GM18502 (cell line): ENCODE data around the gene SCN5A.

ENCODE experiments used
- ATAC-seq: cut with Tn5 transposase; IDR thresholded peaks from one replicate; pipeline ENCODE4 v1.9.1; 2021; ENCODE audit warnings: mild to moderate bottlenecking; ENCODE audit not compliant: unreplicated experiment, poor library complexity

SCN5A gene

DNA sequence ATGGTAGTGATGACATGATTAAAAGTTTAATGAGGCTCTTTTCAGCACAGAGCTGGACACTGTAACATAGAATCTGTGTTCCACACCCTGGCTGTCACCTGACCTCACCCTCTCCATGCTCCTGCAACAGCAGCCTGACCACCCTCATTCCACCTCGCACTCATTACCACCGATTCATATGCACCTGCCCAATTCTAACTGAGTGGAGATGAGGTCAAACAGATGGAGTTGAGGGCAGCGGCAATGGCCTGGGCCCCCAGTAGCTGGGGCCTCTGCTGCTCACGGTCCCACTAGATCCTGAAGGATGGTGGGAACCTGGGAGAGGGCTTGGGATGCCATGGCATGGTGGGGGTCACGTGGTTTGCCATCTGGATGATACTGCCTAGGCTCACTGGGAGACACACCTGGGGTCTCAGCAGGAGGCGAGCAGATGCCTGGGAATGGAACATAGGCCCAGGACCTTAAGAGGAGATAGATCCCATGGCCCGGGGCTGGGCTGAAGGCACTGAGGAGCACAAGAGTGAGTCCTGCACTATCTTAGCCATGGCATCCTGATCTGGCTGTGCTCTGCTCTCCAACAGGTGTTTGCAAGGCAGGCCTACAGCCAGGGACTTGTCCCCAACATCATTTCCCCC, 1.3 kb downstream of the SCN5A start:
- no peak for ATAC-seq

DNA sequence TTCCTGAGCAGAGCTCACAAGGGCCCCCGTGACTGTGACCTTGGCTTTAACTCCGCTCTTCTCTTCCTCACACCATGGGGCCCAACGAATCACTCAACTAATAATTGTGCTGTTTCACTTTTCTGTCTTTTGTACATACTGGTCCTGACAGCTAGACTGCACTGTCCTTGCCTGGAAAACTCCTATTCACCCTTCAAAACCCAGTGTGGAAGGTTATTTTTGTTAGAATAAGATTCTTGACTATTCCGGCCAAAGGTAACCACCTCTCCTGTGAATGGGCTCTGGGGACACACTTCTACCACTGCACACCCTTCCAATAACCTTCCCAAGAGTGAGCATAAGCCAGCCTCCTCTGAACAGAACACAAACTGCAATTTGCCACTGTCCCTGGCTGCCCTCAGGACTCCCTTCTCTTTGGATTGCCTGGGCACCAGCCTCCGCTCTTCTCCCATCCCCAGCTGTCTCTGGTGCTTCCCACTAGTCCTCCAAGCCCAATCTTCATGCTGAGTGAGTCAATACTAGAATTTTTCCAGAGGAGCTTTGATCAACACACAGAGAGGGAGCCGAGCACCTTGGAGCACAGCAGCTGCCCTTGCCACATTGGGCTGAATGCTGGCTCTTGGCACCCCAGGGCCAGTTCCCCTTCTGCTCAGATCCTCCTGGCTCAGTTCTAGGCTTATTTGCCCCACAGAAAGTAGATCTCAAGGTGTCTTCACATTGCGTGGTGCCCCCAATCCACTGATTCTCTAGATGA, 2.1 kb downstream of the SCN5A start:
- ATAC-seq = no peak

DNA sequence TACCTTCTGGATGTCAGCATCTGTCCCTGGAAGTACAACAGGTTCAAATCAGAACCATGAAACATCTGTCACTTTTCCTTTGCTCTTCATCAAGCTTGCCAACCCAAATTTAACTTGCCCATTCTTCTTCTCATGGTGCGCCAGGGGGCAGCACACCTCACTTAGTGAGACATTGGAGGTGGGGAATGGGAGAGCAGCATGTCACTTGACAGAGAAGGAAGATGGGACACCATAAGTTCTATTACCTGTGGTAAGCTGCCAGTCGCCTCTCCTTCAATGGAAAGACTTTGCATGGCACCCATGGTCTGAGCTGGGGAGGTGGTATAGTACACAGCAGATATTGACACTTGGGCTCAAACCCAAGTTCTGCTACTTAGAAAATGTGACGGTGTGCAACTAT, 2.9 kb downstream of the SCN5A start:
- no peak for ATAC-seq

DNA sequence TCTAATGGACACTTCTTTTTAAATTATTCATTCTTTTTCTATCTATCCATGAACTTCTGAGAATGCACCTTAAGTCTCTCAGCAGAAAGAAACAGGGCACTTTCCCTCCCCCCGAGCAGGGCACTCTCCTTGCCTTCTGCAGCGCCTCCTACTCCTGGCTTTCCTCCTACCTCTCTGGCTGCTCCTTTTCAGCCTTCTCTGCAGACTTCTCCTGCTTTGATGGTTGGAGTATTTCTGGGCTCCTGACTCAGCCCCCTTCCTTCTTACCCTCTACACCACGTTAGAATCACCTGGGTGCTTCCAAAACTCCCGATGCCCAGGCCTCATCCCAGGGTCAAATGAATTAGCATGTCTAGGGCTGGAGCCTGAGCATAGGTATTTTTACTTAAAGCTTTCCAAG, 3.4 kb downstream of the SCN5A start:
- no peak for ATAC-seq

DNA sequence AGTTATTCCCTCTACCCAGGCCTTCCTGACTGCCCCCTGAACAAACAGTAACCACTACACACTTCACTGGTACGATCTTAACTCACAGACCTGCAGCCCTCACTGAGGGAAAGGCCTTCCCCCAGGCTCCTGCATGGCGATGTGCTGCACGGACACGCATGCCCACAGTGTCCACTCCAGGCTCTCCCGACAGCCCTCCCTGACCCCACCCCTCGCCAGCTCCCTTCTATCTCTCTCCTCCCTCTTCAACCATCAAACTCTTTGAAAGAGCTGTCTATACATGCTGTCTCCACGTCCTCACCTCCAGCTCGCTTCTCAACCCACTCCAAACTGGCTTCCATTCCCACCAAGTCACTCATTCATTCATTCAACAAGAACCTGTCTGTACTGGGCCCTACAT, 3.9 kb downstream of the SCN5A start:
- ATAC-seq = no peak

DNA sequence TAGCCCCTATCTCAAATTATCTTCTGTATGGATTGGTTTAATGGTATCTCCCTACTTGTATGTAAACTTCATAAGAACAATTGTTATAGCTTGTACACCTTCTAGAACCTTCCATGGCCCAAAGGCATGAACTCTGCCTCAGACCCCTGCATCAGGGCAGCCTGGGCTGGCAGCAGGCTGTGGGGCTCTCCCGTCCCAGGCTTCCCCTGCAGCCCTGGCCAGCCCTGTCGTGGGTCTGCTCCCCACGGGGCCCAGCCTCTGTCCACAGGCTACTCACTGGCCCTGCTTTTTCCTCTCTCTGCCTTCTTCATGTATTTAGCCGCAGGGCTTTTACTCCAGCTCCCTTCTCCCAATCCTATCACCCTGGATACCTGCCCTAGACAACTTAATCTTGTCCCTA, 4.4 kb downstream of the SCN5A start:
- no peak for ATAC-seq

DNA sequence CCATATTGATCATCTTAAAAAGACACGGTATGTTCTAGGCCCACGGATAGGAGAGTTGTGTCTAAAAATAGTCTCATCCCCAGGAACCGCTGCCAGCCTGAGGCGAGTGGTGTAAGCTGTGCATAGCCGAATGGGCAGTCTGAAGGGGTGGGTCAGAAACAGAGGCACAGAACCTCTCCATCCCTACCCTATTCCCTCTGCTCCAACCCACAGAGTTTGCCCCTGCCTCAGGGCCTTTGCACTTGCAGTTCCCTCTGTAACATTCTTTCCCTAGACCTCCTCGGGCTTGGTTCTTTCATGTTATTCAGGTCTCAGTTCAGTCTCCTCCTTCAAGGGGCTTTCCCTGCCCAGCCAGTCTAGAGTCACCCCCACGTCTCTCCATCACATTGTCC, 4.8 kb downstream of the SCN5A start:
- no peak for ATAC-seq

DNA sequence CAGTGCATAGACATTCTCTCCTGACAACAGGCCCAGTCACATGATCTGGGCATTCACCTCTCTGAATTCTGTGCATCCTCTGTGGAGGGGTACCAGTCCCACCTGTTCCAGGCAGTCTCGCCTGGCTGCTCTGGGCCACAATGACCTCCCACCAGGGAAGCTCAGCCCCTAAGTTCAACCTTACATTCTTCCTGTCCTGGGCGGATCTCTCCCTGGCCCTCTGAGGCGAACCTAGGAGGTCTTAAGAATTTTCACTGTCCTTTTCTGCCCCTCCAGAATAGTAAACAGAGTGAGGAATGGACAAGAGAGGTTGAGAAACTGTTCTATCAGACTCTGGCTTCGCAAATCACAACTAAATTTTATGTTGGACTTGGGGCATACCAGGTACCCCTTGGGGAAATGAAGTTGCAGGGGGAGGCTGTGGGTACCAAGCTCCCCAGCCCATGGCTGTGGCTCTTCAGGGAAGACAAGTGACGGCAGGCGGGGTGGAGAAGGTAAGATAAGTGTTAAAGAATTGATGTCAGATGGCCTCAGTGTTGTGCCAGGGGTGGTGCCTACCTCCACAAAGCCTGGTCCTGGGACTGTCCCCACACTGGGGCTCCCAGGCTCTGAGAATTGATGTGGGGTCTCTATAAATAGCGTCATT, 5.3 kb downstream of the SCN5A start:
- ATAC-seq = no peak

DNA sequence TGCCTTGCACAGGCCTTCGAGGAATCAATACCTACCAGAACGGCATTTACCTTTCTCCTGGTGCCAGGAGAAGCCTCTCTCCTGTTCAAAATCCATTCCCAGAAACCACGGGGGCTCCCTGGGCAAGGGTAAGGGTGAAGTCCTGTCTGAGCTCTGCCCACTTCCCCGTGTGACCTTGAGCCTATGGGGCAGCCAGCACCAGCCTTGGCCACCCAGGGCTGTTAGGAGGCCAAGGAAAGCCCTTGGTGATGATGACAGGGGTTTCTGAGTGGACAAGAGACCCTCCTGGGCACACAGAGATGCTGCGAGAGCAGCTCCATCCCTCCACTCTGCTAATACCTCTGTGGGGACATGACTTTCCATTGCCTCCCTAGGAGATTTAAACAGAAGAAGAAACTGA, 5.9 kb downstream of the SCN5A start:
- no peak for ATAC-seq

DNA sequence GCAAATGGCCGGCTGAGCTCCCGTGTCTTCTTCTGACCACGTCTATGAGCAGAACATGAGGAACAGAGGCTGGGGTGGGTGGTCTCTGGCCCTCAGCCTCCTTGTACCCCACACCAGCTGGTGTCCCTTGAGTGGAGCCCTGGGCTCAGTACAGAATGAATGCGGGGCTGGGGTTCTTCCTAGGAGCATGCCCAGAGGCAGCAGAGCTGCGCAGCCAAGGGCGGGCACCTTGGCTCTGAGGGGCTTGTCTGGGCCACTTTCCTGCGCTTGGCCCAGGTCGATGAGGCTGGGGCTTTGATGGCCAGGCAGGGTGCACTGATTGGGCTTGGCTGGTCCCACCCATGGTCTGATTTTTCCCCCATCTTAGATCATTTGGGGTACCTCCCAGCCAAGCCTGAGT, 6.4 kb downstream of the SCN5A start:
- no peak for ATAC-seq

DNA sequence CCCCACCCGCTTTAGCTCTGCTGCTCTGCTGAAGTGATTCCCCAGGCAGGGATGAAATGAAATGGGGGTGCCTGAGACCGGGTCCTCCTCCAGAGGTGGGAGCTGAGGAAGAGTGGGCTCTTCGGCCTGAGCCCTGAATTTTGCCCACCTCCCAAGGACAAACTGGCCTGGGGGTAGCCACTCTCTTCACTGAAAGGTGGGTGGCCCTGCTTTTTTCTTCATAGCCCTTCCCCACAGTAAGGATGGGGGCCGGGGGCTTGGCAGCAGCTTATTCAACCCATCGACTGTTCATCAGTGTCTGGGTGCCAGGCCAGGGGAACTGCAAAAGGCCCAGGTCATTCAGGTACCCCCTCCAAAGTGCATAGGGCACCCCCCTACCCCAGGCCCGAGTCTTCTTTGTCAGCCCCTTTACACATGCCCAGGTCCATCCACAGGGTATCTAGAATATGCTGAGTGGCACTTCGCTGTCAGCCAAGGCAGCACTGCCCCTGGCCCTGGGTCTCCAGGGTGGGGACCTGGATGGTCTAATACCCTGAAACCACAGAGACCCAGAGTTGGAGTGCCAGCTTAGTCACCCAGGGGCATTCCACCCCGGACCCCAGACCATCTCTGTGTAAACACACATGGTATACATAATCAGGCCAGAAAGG, 7.9 kb downstream of the SCN5A start:
- ATAC-seq = no peak

DNA sequence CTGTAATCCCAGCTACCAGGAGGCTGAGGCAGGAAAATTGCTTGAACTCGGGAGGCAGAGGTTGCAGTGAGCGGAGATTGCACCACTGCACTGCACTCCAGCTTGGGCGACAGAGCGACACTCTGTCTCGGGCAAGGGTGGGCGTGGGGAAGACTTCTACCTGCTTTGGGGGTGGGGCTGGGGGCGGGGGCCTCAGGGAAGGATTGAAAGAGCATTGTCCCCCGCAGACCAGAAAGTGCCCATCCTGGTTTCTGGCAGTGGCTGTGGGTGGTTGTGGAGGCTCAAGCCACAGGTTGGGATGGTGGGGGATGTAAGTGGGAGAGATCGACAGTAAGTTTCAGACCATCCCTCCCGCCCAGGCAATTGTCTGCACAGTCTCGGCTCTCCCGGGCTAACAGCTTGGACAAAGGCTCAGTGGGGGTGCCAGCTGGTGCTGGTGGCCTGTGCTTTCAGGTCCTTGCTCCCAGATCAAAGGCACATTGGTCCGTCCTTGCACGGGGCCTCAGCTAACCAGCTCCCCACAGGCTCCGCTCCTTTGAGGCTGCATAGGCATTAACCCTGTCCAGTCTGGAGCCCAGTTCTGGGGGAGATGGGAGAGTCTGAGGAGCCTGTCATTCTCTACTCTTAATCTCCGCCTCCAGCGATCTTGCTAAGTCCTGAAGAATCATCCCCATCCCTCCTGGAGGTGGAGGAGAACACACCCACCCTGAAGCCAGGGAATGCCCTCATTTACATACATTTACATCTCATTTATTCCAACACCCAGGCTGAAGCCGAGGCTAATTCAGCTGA, 8.6 kb downstream of the SCN5A start:
- no peak for ATAC-seq

DNA sequence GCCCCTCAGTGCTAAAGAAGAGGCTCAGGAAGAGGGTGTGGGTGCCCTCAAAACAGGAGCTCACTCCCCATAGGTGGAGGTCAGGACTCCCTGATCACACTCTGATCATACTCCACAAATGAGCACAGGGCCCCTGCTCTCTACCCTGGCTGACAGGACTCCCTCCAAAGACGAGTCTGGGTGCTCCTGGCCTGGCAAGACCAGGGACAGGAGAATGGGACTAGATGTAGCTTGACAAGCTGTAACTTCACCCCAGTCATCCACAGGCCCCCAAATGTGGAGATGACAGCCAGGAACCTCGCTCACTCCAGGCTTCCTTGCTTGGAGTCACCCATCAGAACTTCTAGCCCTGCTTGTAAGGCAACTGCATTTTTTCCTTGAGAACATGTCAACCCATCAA, 11.1 kb downstream of the SCN5A start:
- ATAC-seq = no peak

DNA sequence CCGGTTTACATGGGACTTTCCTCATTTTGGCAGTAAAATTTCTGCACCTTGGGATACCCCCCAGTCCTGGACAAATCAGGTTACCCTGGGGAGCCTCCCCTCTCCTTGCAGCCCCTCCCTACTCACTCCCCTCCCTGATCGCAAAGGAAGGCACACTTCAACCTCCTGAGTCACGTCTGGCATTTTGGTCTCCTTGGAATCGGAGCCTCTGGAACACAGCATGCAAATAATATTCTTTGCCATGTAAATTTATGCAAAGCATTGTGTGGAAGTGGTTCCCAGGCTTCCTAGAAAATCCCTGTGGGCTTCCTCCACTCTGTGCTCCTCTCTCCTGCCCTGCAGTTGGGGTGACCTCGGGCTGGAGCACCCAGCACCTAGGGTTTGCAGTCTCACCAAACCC, 11.6 kb downstream of the SCN5A start:
- ATAC-seq = no peak

DNA sequence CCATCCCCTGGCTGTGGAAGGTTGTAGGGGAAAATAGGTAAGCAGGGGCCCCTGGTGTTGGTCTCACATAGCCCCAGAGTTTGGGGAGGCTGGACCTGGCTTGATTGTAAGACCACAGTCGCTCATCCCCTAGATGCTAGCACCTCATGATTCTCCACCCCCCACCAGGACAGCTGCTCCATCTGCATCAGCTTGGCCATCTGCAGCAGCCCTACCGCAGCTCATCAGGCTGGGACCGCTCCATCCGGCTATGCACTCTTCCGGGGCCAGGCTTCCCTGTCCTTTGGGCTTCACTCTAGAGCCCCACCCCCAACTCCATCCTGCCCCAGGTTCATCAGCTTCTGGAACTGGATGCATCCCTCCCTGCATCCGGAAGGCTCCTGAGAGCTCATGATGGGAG, 12.6 kb downstream of the SCN5A start:
- no peak for ATAC-seq

DNA sequence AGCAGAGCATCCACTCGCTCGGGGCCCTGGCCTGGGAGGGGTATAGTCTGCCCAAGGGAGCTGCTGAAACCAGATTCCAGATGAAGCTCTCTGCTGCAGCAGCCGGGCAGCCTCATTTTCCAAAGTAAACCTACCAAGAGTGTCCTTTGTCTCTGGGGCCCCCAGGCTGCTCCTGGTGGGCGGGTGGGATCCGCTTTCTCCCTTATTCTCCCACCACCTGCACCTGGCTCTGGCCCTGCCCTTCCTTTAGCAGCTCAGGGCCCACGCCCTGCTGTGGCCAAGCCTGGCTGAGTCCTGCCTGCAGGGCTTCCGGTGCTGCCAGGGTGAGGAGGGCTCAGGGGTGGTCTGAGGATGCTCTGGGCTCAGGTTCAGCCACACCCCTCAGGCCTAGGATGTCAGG, 13.0 kb downstream of the SCN5A start:
- no peak for ATAC-seq

DNA sequence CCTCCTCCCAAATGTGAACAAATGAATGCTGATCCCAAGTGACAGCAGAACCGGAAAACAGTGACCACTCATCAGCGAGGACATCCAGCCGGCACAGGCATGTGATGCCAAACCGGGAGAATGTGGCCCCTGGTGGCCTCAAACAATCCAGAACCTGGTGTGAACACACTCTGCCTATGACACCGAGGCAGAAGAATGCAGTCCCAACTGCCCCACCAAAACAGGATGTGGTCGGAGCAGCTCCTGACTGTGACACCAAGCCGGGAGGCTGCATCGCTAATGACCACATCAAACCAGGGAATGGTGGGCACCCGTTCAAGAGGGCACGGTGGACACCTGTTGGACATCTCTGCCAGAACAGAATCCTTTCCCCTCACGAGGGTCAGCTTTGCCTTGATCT, 15.4 kb downstream of the SCN5A start:
- ATAC-seq = no peak

DNA sequence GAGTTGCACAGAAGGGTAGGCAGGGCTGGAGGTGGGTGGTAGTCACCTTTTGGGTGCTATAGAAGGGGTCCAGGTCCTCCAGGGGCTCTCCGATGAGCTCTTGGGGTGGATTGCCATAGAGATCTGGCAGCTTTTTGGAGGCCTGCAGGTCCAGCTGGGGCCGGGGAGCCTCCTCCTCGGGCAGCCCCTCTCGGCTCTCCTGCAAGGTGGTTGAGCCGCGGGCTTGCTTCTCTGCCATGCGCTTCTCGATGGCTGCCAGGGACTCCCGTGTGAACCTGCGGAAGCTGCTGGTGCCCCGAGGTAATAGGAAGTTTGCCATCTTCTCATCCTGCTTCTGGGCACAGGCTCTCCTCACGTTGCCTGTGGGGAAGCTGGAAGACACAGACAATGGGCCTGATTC, 16.5 kb downstream of the SCN5A start:
- no peak for ATAC-seq

DNA sequence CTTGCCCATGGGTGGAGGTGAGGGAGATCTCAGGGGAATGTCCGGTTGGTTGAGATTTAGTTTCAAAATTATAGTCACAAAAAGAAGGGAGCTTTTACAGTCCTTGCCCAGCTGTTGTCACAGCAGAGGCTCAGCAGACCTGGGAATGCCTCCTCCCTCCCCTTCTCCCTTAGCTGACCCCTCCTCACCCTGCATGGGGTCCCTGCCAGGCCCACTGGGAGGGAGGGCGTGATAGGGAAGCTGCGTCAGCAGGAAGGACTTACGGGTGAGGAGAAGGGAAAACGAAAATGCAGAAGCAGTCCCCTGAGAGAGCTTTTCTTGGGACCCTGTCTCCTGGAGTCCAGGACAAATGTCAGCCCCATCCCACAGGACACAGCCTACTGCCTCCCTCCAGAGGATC, 18.9 kb downstream of the SCN5A start:
- ATAC-seq = no peak

DNA sequence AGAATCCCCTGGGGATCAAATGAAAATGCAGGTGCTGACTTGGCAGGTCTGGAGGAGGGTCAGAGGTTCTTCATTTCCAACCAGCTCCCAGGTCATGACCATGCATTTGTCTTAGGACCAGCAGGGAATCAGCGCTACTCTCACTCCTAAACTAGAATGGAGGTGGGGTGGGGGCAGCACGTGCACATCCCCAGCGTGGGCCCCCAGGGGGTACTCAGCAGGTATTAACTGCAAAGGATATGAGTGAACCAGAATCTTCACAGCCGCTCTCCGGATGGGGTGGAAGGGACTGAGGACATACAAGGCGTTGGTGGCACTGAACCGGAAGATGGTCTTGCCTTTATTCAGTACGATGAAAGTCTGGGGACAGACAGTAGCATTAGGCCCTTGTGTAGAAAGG, 19.4 kb downstream of the SCN5A start:
- no peak for ATAC-seq

DNA sequence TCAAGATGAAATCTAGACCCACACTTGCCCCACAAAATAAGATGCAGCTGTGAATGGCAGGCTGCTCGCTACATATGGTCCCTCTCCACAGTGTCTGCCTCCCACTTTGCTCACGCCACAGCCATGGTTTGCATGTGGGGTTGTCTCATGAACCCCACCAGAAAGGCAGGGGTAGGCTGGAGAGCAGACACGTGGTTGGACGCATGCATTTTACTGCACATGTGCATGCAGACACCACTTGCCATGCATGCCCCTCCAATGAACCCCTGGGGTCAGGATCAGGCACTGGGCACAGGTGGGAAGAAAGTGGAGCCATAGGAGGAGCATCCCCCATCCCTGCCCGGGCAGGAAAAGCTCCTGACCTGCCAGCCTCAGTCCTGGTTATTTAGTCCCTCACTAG, 20.7 kb downstream of the SCN5A start:
- ATAC-seq = no peak
